K562 (cell line): Measurements from ENCODE around the gene ANP32B. TPM values are rescaled to one million over a fixed set of nuclear protein-coding genes. Genes with fewer than 3 reads are reported as not detected.

Experiments used
- BCOR ChIP-seq: fragments of 450-650 bp; IDR thresholded peaks from 2 replicates; pipeline ENCODE4 v1.6.1; 2016
- BRF1 ChIP-seq: IDR thresholded peaks from 3 replicates; pipeline ENCODE4 v1.6.1; 2011; ENCODE audit warnings: borderline replicate concordance, mild to moderate bottlenecking; ENCODE audit not compliant: insufficient read length; ENCODE audit errors: extremely low read depth
- CBFA2T3 ChIP-seq: fragments of 450-650 bp; IDR thresholded peaks from 2 replicates; pipeline ENCODE4 v1.6.1; 2017
- KDM1A ChIP-seq, 2 experiments: fragments of 450-650 bp; IDR thresholded peaks; 2 replicates each; pipeline ENCODE4 v1.6.1; 2016; ENCODE audit warnings: mild to moderate bottlenecking in 2 of 2
- KDM5B ChIP-seq: fragments of 200-600 bp; sonication (generic); IDR thresholded peaks from 2 replicates; pipeline ENCODE4 v1.6.1; 2012; ENCODE audit warnings: low read depth, mild to moderate bottlenecking, moderate library complexity, low read length, control low read depth, inconsistent platforms; ENCODE audit not compliant: insufficient replicate concordance
- LCOR ChIP-seq: sonication (generic); formaldehyde crosslinking; IDR thresholded peaks from 2 replicates; pipeline ENCODE4 v1.8.0; 2022; ENCODE audit warnings: mild to moderate bottlenecking, missing genetic modification reagents
- MAFF ChIP-seq: IDR thresholded peaks from 2 replicates; pipeline ENCODE4 v1.6.1; 2012; ENCODE audit warnings: low read length, improper control_type of control experiment
- MAZ ChIP-seq, 2 experiments: fragments of 450-650 bp in 1 of 2; sonication (generic) in 1 of 2; formaldehyde crosslinking; IDR thresholded peaks in 1 of 2; conservative IDR thresholded peaks in 1 of 2; 2 replicates each; pipeline versions ENCODE4 v1.4.0 to v1.5.0; 2020; ENCODE audit warnings: mild to moderate bottlenecking in 1 of 2, missing genetic modification reagents in 1 of 2
- MECOM ChIP-seq: fragments of 250-450 bp; sonication (Bioruptor Pico); IDR thresholded peaks from 2 replicates; pipeline ENCODE4 v1.8.0; 2022; ENCODE audit warnings: inconsistent platforms
- MYNN ChIP-seq, 2 experiments: sonication (generic); formaldehyde crosslinking in 1 of 2; IDR thresholded peaks; 2 replicates each; pipeline versions ENCODE4 v1.5.0 to v1.6.1; 2016 to 2020; ENCODE audit warnings: antibody characterized with exemption in 1 of 2, missing genetic modification reagents in 1 of 2
- SMC3 ChIP-seq: conservative IDR thresholded peaks from 2 replicates; pipeline ENCODE4 v1.6.1; 2011; ENCODE audit warnings: low read depth, low read length, improper control_type of control experiment; ENCODE audit not compliant: insufficient read depth
- SRSF1 ChIP-seq: fragments of 200-400 bp; formaldehyde crosslinking; IDR thresholded peaks from 2 replicates; pipeline ENCODE4 v1.6.1; 2017; ENCODE audit warnings: mild to moderate bottlenecking, low read depth, low read length, moderate library complexity
- TCFL5 ChIP-seq: fragments of 250-450 bp; sonication (Bioruptor Pico); conservative IDR thresholded peaks from 2 replicates; pipeline ENCODE4 v1.6.1; 2021; ENCODE audit warnings: mild to moderate bottlenecking, moderate library complexity, matching md5 sums
- TGIF2 ChIP-seq: sonication (generic); formaldehyde crosslinking; IDR thresholded peaks from 2 replicates; pipeline ENCODE4 v1.8.1; 2022; ENCODE audit warnings: mild to moderate bottlenecking, missing genetic modification reagents, moderate library complexity
- ZBTB8A ChIP-seq: fragments of 450-650 bp; IDR thresholded peaks from 2 replicates; pipeline ENCODE4 v1.6.1; 2018; ENCODE audit warnings: mild to moderate bottlenecking, moderate library complexity; ENCODE audit not compliant: partially characterized antibody
- ZNF324 ChIP-seq: fragments of 250-450 bp; sonication (Bioruptor Pico); IDR thresholded peaks from 2 replicates; pipeline ENCODE4 v1.4.0; 2020; ENCODE audit warnings: mild to moderate bottlenecking
- ZNF699 ChIP-seq: fragments of 250-450 bp; sonication (Bioruptor Pico); IDR thresholded peaks from 2 replicates; pipeline ENCODE4 v1.8.0; 2021; ENCODE audit warnings: mild to moderate bottlenecking, moderate library complexity; ENCODE audit not compliant: insufficient replicate concordance
- polyA plus RNA-seq, 8 experiments: library from polyadenylated mRNA; depleted of rRNA in 4 of 8; stranded (reverse) in 5 of 8; unstranded in 3 of 8; fragments of >200 nt; fragmentation: Nextera tagmentation in 2 of 8; fragmentation: Illumina TruSeq in 1 of 8; extraction: Ambion mirVana in 2 of 8; extraction: Trizol in 1 of 8; gene quantifications; 2 replicates each; pipeline versions ENCODE4 v1.2.1 to v1.2.3, GENCODE V29; 2011 to 2014; ENCODE audit warnings: inconsistent platforms in 1 of 8, missing spikeins in 1 of 8
- total RNA-seq, 7 experiments: library from RNA; depleted of rRNA in 6 of 7; stranded (reverse); fragments of >200 nt in 6 of 7; fragmentation: Illumina TruSeq in 2 of 7; extraction: Trizol in 2 of 7; gene quantifications; 2 replicates each; pipeline versions ENCODE4 v1.2.1 to v1.2.3, GENCODE V29; 2011 to 2021; ENCODE audit warnings: low replicate concordance in 1 of 7
- TF ChIP-seq, protein P1 (sequence below): fragments of 450-650 bp; conservative IDR thresholded peaks from 2 replicates; pipeline ENCODE4 v1.6.1; 2016; ENCODE audit warnings: missing genetic modification characterization, low read depth, mild to moderate bottlenecking, control low read depth, missing compliant biosample characterization

The ANP32B gene
- total and polyA plus RNA-seq, 9 of the 15 experiments (the other 6 are each of a cell fraction or from before 2014, with no cell fraction given): 68.9 to 815 (median 141) TPM

DNA sequence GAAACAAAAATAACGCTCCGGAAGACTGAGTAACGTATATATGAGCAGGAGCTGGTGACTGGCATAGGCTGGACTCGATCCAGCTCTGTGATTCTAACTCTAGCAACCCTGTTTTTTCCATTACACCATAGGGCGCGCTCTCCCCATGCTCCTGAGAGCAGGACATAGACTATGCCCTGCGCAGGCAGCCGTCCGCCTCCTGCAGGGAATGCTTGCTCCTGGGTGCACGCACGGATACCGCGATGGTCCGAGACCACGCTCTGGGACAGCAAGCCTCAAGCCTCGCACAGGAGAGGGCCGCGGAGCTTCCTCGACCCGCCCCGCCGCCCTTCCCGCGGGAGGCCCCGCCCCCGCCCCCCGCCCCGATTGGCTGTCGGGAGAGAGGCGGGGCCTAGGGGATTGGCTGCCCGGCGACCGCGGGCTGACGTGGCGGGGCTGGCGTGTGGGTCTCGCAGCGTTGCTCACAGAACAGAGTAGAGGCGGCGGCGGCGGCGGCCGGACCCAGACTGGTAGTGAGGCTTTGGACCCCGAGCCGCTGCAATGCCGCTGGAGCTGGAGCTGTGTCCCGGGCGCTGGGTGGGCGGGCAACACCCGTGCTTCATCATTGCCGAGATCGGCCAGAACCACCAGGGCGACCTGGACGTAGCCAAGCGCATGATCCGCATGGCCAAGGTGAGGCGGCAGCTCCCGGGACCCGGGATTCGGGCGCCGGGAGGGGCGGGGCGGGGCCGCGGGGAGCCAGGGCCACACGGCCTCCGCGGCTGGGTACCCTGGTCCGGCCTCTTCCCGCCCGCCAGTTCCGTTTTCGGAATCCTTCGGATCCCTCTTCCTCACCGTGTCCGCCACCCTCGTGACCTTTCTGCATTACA lies 73.4 kb downstream of the ANP32B start, which contains the start of gene NANS (continued):
- TF ChIP-seq KDM5B (peak; percentile 96), ZBTB8A (no peak), MAFF (no peak), ZNF324 (no peak), LCOR (CRISPR knock-in tag) (no peak; the same call in 1 of the 2 replicates), SRSF1 (no peak), CBFA2T3 (no peak), BRF1 (no peak), TCFL5 (CRISPR knock-in tag) (no peak), ZNF699 (CRISPR knock-in tag) (no peak), MECOM (CRISPR knock-in tag) (no peak), SMC3 (no peak), TGIF2 (CRISPR knock-in tag) (no peak), MAZ (CRISPR knock-in tag; conservative IDR thresholded peaks at IDR 0.05 in 1 of 2, IDR thresholded peaks at IDR 0.05 in 1 of 2) (peak; percentile 48 to 76), MYNN (IDR thresholded peaks at IDR 0.05) (no peak), MYNN (CRISPR knock-in tag; IDR thresholded peaks at IDR 0.05) (no peak), BCOR (no peak; the same call in 1 of the 2 replicates), KDM1A (IDR thresholded peaks at IDR 0.05) (no peak)
- TF ChIP-seq, protein P1, sequence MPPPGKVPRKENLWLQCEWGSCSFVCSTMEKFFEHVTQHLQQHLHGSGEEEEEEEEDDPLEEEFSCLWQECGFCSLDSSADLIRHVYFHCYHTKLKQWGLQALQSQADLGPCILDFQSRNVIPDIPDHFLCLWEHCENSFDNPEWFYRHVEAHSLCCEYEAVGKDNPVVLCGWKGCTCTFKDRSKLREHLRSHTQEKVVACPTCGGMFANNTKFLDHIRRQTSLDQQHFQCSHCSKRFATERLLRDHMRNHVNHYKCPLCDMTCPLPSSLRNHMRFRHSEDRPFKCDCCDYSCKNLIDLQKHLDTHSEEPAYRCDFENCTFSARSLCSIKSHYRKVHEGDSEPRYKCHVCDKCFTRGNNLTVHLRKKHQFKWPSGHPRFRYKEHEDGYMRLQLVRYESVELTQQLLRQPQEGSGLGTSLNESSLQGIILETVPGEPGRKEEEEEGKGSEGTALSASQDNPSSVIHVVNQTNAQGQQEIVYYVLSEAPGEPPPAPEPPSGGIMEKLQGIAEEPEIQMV: no peak
